ENCODE measurements around the gene NRXN3.
"Not testable (repeated sequence)": the region's sequence is repeated elsewhere in the genome, so short reads cannot be mapped to it uniquely, and the experiment has no call there.

The NRXN3 gene

DNA sequence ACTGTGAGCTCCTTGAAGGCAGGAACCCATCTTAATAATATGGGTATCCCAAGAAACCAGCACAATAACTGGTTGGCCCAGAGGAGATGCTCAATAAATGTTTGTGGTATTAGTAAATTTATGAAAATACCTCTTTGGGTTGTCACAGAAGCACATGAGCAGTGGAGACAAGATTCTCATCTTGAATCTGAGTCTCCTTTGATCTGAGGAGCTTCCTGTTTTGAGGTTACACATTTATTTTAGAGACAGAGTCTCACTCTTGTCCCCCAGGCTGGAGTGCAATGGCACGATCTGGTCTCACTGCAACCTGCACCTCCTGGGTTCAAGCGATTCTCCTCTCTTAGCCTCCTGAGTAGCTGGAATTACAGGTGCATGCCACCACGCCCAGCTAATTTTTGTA, 247.4 kb downstream of the NRXN3 start:
- DNase-seq = no peak

DNA sequence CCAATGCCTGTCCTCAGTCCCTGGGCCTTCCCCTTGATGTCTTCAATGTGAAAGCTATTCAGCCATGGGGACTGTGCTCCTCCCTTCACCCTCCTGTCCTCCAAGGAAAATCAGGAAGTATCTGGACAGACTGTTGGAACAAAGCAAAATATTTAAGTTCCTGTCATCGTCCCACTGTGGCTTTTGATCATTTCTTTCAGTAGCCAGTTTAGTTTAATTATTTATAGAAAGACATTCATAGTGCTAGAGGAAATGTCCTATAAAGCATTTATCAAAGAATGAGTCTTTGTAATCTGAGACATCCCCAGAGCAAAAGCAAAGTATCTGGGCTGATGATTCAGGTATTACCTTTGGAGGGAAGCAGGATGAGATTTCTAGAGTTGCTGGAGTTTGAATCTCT, 254.1 kb downstream of the NRXN3 start:
- no peak for DNase-seq

DNA sequence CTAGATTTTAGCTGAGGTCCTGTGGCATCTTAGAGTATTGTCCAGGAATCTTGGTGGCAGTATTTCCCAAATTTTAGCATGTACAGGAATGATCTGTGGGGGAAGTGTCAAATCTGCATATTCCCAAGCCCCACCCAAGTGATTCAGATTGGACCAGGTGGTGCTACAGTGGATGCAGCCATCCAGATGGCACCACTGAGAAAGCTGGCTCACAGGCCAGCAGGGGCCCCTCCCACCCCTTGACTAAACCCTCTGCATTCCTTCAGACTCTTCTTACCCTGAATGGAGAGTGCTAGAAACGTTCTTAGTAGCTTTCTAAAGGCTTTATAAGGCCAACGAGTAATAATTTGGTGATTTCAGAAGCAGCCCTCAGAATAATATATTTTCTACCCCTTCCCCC, 255.2 kb downstream of the NRXN3 start:
- DNase-seq = no peak

DNA sequence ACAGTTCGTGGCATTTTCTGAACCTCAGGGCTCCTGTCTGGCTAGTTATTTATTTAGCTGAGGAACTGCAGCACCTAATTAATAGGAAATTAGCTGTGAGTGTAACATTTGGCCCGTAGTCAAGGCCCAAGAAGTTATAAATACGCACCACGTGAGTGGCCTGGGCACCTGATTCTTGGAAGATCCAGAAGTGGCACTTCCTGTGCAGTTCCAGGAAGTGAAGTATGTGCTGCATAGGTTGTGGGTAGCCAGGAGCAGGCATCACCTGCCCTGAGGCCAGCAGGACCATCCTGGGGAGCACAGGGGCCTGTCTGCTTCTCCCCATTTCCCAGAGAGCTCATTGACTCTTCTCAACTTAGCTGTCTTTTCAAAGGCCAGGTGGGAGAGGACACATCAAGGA, 255.6 kb downstream of the NRXN3 start:
- no peak for DNase-seq

DNA sequence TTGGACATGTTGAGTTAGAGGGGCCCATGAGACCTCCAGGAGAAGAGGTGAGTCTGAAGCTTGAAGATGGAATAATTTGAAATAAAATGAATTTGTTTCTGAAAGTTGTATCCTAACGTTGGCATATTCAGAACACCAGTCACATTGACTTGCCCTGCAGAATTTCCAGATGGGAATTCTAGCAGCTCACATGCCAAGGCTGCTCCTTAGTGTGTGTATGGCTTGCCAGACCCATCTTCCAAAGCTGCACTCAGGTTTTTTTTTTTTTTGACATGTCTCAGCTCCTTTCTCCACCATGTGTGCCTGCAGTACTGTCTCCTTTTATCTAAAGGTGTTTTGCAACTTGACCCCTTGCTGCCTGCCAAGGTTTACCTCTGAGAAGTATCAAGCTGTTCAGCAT, 261.9 kb downstream of the NRXN3 start:
- no peak for DNase-seq

DNA sequence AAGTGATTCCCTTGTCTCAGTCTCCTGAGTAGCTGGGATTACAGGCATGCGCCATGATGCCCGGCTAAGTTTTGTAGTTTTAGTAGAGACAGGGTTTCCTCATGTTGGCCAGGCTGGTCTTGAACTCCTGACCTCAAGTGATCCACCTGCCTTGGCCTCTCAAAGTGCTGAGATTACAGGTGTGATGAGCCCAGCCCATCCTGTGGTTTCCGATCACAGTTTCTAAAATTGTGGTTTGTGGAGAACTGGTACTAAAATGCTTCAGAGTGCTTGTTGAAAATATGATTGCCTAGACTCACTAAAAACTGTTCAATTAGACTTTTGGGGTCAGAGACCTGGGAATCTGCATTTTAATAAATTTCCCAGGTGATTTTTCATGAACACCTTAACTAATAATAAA, 267.3 kb downstream of the NRXN3 start:
- not testable (repeated sequence) for DNase-seq

DNA sequence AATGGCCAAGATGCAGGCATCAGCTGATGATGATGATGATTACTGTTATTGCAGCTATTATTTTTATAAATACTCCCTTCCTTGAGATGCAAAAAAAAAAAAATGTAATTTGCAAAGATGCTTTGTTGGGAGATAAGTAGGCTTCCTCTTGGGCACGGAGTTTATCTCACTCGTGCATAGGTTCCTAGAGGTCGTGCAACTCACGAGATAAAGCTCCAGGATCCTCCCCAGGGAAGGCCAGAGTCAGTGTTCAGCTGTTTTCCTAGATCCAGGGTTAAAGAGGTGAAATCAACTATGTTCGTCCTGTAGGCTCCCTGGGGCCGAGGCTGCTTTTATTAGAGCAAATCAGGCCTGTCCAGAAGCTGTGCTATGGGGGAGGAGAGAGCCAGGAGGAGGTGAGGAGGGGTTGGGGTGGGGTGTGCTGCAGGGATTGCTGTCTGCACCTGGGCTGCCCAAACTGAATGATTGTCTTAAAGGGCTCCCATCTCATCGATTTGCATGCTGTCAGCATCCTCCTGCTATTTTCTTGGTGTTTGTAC, 270.3 kb downstream of the NRXN3 start:
- DNase-seq = no peak

DNA sequence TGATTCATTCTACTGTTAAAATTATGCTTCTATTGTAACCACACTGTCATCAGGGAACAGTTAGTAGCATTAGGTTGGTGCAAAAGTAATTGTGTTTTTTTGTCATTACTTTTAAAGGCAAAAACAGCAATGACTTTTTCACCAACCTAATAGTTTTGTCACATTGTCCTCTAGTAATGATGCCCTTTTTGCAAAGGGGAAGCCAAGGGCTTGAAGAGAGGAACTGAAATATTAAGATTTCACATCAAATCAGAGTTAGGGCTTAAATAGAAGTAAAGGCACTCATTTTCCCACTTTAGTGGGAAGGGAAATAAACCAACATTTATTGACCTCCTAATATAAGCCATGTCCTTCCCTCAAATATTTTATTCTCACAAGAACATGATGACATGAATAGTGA, 273.7 kb downstream of the NRXN3 start:
- DNase-seq = no peak

DNA sequence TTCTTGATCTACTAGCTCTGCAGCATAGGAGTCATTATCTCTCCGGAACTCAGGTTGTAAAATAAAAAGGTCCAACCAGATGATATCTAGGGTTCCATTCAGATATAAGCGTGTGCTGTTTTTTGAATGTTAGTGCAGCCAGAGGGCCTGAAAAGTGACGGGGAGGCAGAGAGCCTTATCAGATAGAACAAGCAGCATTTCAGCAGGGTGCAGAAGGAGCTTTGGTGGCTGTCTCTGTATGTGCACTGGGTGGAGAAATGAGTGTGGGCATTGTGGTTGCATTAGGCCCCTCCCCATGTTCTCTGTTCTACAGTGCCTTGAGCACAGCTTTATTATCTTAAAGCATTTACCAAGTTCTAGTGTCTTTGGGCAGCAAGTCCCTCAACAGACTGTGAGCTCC, 275.1 kb downstream of the NRXN3 start:
- DNase-seq = no peak

DNA sequence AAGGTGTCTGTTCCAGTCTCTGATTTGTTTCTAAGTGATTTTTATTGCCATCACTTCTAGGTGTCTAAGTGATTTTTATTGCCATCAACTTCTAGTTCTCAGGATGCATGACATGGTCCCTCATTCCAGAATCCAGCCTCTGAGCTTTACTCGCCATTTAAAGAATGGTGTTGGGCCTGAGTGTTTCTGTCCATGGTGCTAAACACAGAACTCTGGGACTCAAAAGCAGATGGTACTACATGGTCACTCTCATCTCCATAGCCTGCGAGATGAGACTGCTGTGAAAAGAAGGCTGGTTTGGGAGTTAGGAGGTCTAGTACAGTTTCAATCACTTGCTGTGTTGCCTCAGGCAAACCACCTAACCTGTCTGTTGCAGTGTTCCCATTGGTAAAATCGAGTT, 276.6 kb downstream of the NRXN3 start:
- no peak for DNase-seq

DNA sequence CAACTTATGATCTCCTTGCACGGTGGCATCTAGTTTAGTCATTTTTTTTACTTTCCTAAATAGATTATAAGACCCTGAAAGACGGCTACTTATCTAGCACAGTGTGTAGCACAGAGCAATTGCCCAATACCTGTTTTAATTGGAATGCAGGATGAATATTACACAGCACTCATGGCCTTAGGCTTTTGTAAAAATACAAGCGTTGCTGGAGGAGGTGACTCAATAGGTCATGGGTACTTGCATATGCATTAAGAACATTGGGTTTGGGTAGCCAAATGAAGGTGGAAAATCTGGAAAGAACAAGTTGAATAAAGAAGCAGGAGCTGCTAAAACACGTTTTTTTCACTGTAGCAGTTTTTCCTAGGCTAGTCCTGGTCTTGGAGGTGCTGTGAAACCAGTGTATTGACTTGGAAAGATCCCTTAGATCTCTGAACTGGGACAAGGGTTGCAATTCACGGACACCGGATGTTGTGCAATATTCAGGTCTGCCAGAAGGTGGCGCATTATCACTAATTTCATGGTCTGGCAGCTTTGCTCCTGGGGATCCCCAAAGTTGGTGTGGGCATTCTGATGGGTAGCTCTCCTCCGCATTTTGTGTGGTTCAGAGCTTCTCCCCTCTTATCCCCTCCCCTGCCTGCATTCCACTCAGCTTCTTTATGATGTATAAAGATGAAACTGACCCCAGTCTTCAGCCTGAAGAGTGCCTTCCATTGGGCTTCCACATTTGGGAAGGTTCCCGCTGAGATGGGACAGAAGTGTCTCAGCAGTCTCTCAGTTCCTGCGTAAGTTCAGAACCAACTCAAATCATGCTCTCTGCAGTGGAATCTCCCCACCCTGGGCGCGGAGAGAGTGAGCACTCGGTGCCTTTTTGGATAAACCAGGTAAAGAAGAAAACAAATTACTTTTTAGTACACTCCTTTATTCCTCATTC, 278.3 kb downstream of the NRXN3 start:
- DNase-seq = peak; percentile 46 to 60

DNA sequence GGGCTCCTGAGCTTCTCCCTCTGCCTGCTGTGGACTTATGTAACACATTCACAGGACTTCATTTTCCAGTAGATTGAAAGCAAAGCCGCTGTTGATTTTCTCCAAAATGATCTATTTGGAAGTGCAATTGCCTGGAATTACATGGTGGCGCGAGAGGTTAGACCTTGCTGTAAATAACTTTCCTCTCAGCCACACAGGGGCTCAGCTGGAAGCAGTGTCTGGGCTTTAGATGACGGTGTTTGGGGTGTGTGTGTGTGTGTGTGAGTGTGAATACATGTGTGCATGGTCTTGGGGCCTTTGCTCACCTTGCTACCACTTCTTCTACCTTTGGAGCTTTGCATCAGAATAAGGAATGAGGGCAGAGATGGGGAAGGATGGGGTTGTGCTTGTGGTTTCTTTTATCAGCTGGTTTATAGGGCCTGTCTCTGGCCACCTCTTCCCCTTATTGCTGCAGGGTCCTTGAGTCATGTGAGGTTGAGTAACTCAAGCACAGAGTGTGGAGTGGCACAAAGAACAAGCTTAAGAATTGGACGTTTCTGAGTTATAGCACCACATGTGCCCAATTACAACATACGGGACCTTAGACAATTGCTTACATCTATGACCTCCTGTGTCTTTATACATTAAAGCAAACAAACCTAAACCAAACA, 280.6 kb downstream of the NRXN3 start:
- DNase-seq = no peak

DNA sequence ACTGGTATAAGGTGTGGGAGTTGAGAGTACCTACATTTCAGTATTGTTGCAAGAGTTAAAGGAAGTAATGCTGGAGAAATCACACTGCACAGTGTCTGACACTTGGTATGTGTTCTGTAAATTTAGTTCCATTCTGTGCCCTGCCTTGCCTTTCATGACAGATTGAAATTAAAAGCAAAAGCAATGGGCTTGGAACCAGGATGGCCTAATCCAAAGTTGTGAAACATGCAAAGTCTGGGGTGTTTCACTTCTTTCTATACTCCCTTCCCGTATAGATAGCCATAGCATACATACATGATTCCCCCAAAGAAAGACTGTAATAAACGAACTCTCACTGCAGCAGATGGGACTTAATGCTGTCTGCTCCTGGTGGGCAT, 281.1 kb downstream of the NRXN3 start:
- DNase-seq = no peak

DNA sequence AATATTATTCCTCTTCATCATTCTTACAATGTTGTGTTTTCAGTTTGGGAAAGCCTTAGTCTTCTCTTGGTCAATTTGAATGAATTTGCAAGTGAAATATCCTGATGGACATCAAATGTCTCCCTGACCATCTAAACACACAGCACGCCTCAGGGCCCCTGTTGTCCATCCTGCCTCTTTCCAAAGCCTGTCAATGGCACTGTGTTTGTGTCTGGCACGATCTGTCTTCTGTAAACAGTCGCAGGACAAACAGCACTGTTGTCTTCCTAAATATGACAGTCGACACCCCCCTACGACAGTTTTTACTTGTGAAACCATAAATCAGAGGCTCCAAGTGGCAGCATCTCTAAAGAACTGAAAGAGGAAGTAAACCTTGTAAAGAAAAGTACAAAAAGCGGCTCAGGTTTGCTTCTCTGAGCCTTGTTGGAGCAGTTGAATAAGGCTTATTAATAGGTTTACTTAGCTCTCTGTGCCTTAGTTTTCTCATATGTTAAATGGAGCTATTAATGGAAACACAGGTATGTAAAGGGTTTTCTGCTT, 285.8 kb downstream of the NRXN3 start:
- no peak for DNase-seq

DNA sequence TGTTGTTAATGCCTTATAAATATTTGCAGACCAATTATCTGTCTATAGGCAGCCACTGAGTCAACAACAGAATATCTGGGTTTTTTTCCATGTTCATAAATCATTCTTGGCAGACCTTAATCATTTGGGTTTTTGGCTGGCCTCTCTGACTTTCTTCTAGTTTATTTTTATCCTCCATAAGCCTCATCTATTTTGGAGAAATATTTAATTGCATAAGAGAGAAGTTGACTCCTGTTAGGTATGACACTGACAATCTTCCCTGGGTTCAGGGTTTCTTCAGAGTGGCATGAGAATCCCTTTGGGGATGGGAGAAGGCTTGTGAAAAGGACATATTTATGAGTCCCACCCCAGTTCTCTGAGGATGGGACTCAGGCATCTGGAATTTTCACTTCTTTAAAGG, 299.8 kb downstream of the NRXN3 start:
- DNase-seq = no peak

DNA sequence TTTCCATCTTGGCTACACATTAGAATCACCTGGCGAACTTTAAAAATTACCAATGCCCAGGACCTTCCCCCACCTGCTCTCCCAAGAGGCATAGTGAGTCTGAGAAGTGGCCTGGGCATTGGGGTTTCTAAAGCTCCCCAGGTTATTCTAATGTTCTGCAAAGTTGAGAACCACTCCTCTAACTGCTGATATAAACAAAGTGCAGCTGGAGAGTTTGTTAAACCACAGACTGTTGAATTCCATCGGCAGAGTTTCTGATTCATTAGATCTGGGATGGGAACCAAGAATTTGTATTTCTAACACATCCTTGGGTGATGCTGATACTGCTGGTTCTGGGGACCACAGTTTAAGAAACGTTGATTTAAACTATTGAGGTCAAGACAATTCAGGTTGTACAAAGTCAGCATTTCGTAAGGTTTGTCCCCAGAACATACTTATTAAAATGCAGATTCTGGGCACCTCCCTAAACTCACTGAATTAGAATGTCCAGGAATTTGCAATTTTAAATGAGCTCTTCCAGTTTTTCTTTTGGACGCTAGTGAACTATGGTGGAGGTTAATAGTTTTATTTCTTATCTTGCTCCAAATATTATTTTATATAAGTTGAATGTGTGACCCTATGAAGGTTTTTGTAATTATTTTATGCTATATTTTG, 309.1 kb downstream of the NRXN3 start:
- no peak for DNase-seq

DNA sequence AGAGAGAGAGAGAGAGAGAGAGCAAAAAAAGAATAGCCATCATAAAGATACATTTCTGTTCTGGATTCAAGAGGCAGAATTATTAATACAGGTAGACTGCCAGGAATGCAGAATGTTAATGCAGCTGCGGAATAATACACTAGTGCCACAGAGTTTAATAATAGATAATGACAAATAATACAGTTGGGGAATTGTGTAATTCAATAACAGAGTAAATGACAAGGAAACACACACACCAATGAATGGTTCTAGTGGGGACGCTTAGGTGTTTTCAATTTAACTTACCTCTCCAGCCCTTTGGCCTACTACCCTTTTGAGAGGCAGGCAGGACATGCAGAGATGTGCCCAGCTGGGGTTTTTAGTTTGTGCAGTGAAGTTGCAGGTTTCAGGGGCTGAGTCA, 313.9 kb downstream of the NRXN3 start:
- DNase-seq = no peak

DNA sequence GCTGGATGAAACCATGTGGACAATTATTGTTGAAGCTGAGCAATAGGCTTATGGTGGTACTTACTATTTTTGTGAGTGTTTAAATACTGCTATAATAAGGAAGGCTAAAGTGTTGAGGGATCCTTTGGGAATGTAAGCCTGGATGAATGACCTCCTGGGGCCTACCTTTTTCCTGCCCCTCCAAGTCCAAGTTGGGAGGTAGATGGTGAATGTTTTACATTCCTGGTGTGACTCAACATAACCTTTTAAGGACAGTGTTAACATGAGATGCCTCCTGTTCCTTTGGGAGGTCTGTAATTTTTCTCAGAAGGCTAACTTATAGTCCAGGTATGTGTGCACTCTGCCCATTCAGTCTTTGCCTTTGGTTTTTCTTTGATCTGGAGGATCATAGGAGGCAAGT, 315.9 kb downstream of the NRXN3 start:
- no peak for DNase-seq

DNA sequence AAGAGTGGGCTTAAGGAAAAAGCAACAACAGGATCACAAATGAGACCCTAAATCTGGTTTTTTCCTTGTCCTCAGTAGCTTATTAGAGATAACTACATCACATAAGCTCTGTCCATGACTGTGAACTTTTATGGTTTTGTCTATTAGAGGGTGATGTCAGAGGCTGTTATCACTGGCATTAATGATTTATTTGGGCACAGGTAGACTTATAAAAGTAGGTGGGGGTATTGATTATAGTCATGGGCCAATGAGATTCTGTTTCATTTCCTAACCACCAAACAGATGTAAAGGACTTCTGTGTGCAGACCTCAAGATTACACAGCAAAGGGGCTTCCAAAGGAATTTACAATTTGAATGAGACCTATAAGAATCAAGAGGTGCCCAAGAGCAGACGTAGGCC, 316.4 kb downstream of the NRXN3 start:
- no peak for DNase-seq

DNA sequence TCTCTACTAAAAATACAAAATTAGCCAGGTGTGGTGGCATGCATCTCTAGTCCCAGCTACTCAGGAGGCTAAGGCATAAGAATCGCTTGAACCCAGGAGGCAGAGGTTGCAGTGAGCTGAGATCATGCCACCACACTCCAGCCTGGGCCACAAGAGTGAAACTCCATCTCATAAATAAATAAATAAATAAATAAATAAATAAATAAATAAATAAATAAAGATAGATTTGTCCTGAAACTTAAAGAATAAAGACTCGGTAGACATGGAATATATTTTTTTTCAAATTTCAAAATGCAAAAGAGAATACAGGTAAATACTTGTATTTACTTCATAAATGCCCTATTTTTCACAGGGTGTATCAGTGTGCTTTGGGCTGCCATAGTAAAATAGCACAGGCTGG, 317.4 kb downstream of the NRXN3 start:
- not testable (repeated sequence) for DNase-seq

DNA sequence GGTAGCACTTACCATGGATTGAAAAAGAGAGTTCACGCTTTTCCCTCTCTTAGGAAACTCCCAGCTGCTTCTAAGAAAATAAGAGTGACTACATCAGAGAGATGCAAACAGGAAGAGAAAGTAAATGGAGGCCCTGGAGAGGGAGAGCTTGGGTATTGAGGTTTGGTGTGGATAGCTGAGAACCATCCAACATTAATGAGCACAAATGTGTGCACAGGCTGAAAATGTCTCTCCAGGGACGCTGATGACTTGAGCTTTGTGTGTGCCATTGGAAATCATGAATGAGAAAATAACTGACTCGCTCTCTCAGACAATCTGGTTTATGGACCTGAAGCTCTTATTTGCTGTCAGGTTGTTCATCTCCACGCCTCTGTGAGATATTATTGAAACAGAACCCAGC, 318.8 kb downstream of the NRXN3 start:
- DNase-seq = no peak

DNA sequence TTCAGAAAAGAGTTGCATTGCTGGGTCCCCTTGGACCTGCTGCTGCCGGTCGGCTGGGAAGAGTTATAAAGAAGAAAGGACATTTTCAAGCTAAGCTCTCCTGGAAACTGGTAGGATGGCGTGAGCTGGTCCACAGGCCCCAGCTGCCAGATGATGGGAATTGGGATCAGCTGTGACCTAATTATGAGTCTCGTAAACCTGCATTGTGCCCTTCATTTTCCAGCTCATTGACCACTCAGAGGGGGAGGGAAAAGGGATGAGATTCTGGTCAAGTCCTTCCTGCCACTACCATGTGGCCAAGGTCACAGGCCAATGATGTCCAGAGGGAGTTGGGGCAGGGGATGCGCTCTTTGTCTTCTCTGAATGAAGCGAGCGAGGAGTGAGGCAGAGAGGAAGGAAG, 320.9 kb downstream of the NRXN3 start:
- DNase-seq = no peak

DNA sequence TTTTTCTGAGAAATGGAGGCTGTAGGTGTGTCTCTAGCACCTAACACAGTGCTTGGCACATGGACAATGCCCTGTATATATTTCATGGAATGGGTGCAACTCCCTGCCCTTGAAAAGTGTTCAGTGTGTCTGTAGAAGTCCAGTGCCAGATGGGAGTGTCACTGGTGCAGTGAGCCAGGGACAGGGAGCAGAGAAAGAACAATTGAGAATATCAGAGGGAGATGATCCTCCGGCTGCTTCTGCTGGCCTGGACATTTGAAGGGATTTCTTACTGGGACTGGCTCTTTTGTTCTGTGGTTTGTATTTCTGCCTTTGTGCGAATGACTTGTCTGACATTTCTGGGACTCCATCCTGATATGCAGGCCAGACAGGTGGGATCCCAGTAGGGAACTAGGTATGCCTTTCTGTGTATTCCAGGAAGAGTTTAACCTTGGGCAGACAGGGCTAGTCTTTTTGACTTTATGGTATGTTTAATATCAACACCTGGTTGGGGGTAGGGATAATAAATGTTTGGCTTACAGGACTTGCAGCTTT, 328.0 kb downstream of the NRXN3 start:
- no peak for DNase-seq

Data from activated T-cell treated with anti-CD3 and anti-CD28 coated beads, Interleukin-2, amount 50 U/mL, for 48 hours (primary cell).